ENCODE data around the gene ADAMTS15.

DNA sequence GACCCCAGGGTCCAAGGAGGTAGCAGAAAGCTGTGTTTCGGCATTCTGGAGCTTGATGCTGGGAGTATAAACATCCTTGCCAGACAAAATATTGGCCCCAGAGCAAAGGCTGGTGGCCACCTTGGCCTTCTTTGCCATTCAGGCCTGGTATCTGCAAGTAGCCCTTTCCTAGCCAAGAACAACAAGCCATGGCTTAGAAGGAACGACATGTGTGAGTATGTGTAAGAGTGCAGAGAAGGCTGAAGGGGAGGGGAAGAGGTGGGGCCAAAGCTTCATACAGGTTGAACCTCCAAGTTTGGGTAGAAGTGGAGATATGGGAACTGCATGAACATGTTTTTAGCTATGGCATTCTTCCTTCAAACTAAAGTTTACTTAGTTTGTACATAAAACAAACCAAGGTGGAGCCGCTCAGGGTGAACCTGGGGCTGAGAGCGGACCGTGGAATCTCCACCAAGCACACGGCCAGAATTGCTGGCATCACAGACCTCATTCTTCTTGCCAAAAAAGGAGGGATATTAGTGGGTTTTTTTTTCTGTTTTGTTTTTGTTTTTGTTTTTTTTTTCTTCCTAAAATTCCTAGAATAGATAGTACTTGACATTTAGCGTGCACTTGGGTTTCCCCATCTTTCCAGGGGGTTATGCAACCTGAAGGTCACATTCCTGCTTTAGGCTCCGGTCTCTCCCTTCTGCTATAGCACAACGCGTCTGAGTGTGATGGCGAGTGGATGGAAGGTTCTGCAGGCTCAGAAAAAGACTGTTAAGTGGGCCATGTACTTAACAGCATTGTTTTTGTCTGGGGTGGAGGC lies 70.9 kb downstream of the ADAMTS15 start:
- TF ChIP-seq, protein P1, sequence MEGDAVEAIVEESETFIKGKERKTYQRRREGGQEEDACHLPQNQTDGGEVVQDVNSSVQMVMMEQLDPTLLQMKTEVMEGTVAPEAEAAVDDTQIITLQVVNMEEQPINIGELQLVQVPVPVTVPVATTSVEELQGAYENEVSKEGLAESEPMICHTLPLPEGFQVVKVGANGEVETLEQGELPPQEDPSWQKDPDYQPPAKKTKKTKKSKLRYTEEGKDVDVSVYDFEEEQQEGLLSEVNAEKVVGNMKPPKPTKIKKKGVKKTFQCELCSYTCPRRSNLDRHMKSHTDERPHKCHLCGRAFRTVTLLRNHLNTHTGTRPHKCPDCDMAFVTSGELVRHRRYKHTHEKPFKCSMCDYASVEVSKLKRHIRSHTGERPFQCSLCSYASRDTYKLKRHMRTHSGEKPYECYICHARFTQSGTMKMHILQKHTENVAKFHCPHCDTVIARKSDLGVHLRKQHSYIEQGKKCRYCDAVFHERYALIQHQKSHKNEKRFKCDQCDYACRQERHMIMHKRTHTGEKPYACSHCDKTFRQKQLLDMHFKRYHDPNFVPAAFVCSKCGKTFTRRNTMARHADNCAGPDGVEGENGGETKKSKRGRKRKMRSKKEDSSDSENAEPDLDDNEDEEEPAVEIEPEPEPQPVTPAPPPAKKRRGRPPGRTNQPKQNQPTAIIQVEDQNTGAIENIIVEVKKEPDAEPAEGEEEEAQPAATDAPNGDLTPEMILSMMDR (IDR thresholded peaks at IDR 0.05 in 2 of 3, conservative IDR thresholded peaks at IDR 0.05 in 1 of 3; ENCODE audit: control insufficient read depth in 2 of 3, extremely low read depth in 1 of 3, insufficient read depth in 1 of 3, low read depth in 3 of 3, low read length in 3 of 3): no peak
- no peak for TF ChIP-seq HDAC6 (IDR thresholded peaks at IDR 0.05; ENCODE audit: unreplicated experiment)
- TF ChIP-seq, protein P2, sequence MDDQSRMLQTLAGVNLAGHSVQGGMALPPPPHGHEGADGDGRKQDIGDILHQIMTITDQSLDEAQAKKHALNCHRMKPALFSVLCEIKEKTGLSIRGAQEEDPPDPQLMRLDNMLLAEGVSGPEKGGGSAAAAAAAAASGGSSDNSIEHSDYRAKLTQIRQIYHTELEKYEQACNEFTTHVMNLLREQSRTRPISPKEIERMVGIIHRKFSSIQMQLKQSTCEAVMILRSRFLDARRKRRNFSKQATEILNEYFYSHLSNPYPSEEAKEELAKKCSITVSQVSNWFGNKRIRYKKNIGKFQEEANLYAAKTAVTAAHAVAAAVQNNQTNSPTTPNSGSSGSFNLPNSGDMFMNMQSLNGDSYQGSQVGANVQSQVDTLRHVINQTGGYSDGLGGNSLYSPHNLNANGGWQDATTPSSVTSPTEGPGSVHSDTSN (IDR thresholded peaks at IDR 0.05; ENCODE audit: insufficient replicate concordance, low read depth, low read length): no peak
- TF ChIP-seq, protein P3, sequence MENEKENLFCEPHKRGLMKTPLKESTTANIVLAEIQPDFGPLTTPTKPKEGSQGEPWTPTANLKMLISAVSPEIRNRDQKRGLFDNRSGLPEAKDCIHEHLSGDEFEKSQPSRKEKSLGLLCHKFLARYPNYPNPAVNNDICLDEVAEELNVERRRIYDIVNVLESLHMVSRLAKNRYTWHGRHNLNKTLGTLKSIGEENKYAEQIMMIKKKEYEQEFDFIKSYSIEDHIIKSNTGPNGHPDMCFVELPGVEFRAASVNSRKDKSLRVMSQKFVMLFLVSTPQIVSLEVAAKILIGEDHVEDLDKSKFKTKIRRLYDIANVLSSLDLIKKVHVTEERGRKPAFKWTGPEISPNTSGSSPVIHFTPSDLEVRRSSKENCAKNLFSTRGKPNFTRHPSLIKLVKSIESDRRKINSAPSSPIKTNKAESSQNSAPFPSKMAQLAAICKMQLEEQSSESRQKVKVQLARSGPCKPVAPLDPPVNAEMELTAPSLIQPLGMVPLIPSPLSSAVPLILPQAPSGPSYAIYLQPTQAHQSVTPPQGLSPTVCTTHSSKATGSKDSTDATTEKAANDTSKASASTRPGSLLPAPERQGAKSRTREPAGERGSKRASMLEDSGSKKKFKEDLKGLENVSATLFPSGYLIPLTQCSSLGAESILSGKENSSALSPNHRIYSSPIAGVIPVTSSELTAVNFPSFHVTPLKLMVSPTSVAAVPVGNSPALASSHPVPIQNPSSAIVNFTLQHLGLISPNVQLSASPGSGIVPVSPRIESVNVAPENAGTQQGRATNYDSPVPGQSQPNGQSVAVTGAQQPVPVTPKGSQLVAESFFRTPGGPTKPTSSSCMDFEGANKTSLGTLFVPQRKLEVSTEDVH (IDR thresholded peaks at IDR 0.05; ENCODE audit: low read depth, partially characterized antibody): no peak
- no peak for TF ChIP-seq CBX5 (IDR thresholded peaks at IDR 0.05; ENCODE audit: low read depth)
- TF ChIP-seq SP1 (IDR thresholded peaks at IDR 0.05; ENCODE audit: low read depth, low read length): no peak
- TF ChIP-seq CREB1 (IDR thresholded peaks at IDR 0.05; ENCODE audit: low read depth): no peak
- TF ChIP-seq, protein P4, sequence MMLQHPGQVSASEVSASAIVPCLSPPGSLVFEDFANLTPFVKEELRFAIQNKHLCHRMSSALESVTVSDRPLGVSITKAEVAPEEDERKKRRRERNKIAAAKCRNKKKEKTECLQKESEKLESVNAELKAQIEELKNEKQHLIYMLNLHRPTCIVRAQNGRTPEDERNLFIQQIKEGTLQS (IDR thresholded peaks at IDR 0.05; ENCODE audit: borderline replicate concordance, extremely low read depth, low read depth, low read length): no peak
- no peak for TF ChIP-seq CHD1 (IDR thresholded peaks at IDR 0.05; ENCODE audit: low read depth, low read length)
- TF ChIP-seq EP300 (IDR thresholded peaks at IDR 0.05; ENCODE audit: borderline replicate concordance in 1 of 2, control insufficient read depth in 1 of 2, low read depth in 2 of 2, low read length in 2 of 2): no peak
